Left ventricle myocardium inferior (tissue), 1 donor: ENCODE data around the gene RAB22A. TPM values are rescaled to one million over a fixed set of nuclear protein-coding genes. Genes with fewer than 3 reads are reported as not detected.

Experiments
- DNase-seq: peaks from one replicate; pipeline ENCODE4 v3.0.0-alpha.2; 2020
- H3K27ac ChIP-seq: fragments of 200-600 bp; replicated peaks from 2 replicates; pipeline ENCODE4 v1.8.0; 2021
- H3K27me3 ChIP-seq: fragments of 200-600 bp; 2 replicates; pipeline ENCODE4 v1.8.0; 2021; ENCODE audit warnings: low read depth
- H3K36me3 ChIP-seq: fragments of 200-600 bp; 2 replicates; pipeline ENCODE4 v1.8.0; 2021
- H3K4me1 ChIP-seq: fragments of 200-600 bp; 2 replicates; pipeline ENCODE4 v1.8.0; 2021
- H3K4me3 ChIP-seq: fragments of 200-600 bp; 2 replicates; pipeline ENCODE4 v1.8.0; 2021; ENCODE audit warnings: mild to moderate bottlenecking, moderate library complexity
- H3K9me3 ChIP-seq: fragments of 200-600 bp; replicated peaks from 2 replicates; pipeline ENCODE4 v1.8.0; 2021
- CTCF ChIP-seq: fragments of 200-600 bp; IDR thresholded peaks from 2 replicates; pipeline ENCODE4 v1.8.0; 2021; ENCODE audit warnings: antibody characterized with exemption, mild to moderate bottlenecking, borderline replicate concordance
- intact Hi-C: fragments of 100-400 bp; cut with micrococcal nuclease; formaldehyde crosslinking; loops from one replicate; pipeline ENCODE4 v1.11.0; 2022
- total RNA-seq: library from RNA; stranded (reverse); fragmentation: NEBNext Ultra II Directional; extraction: Animal tissue kit (Norgen Biotek cat#: 25700); gene quantifications from one replicate; pipeline ENCODE4 v1.2.1, GENCODE V29; 2021
- donor health status: DM: no; HTN: yes; CAD: no; lungs with severe emphysema.

RAB22A gene
- total RNA-seq, 1 donor from 2014 or later: 6.6 TPM

DNA sequence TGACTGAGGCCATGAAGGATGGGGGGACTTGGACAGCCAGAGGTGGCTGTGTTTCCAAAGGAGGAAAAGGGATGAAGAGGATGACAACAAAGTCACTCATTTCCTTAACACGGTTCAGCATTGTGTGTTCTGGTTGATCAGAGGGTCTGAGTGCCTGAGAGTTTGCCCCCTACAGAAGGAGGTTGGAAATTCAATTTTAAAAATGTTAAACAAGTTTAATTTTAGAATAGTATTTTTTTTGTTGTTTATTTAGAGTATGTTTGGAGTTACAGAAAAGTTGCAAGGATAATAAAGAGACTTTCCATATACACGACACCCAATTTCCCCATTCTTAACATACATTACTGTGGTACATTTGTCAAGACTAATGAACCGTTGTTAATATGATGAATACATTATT, 69.2 kb downstream of the RAB22A start:
- Histone ChIP-seq H3K36me3 (no peaks in the 10 kb centered on the region), H3K27ac (no peak overlapping the region), H3K9me3 (no peaks in the 10 kb centered on the region), H3K4me1 (no peaks in the 10 kb centered on the region), H3K27me3 (peaks cover 15% of the 10 kb centered on the region), H3K4me3 (no peak overlapping the region)
- DNase-seq: no peak
- TF ChIP-seq CTCF: no peak
- intact Hi-C loops: no loop called here

- no peaks in the 10 kb centered on the region for H3K4me1 ChIP-seq
- no peaks in the 10 kb centered on the region for H3K9me3 ChIP-seq
- no peak overlapping the region for H3K4me3 ChIP-seq
- H3K36me3 ChIP-seq: no peaks in the 10 kb centered on the region
- TF ChIP-seq CTCF: no peak
- H3K27ac ChIP-seq: no peak overlapping the region
- H3K27me3 ChIP-seq: peaks cover 8% of the 10 kb centered on the region
- intact Hi-C loops: no loop called here
- no peak for DNase-seq
These were observed 72.1 kb downstream of the RAB22A start for GRCh38 chr20:58381627-58382026.

GRCh38 chr20:58382096-58382495, 72.6 kb downstream of the RAB22A start:
- no peak for DNase-seq
- no peaks in the 10 kb centered on the region for H3K4me1 ChIP-seq
- H3K27me3 ChIP-seq: peaks cover 6% of the 10 kb centered on the region
- no peaks in the 10 kb centered on the region for H3K9me3 ChIP-seq
- no peak overlapping the region for H3K27ac ChIP-seq
- intact Hi-C loops: no loop called here
- no peaks in the 10 kb centered on the region for H3K36me3 ChIP-seq
- TF ChIP-seq CTCF: no peak
- H3K4me3 ChIP-seq: no peak overlapping the region

DNA sequence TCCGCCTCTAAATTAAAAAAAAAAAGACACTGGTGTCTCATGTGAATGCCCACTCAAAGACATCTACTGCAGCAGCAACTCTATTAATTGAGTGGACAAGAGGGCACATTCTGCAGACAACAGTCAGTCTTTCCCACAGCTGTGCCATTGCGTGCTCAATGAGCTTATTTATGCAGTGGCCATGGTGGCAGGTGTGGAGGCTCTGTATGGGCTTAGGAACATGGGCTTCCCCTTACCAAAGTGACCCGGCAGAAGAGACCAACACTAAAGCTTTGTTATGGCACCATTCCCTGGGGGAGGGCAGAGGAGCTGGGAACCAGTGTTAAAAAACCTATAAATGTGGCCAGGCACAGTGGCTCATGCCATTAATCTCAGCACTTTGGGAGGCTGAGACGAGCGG, 75.3 kb downstream of the RAB22A start:
- Histone ChIP-seq H3K27ac (no peak overlapping the region), H3K9me3 (peaks cover 12% of the 10 kb centered on the region), H3K36me3 (no peaks in the 10 kb centered on the region), H3K4me3 (no peak overlapping the region), H3K27me3 (peaks cover 6% of the 10 kb centered on the region), H3K4me1 (peaks cover 10% of the 10 kb centered on the region)
- no peak for DNase-seq
- intact Hi-C loops: no loop called here
- TF ChIP-seq CTCF: no peak

GRCh38 chr20:58388028-58388601, 78.6 kb downstream of the RAB22A start:
- Histone ChIP-seq H3K4me3 (peak overlapping the region; percentile 89), H3K27me3 (peaks cover 6% of the 10 kb centered on the region), H3K27ac (peak overlapping the region; percentile 92), H3K36me3 (peaks cover 7% of the 10 kb centered on the region), H3K9me3 (peaks cover 12% of the 10 kb centered on the region), H3K4me1 (peaks cover 43% of the 10 kb centered on the region)
- no peak for DNase-seq
- intact Hi-C loops: no loop called here
- TF ChIP-seq CTCF: no peak
